GM23338 (cell line): Measurements from ENCODE around the gene LEFTY1. TPM values are rescaled to one million over a fixed set of nuclear protein-coding genes. Genes with fewer than 3 reads are reported as not detected.

Experiments
- ATAC-seq: fragments of 200-7000 bp; cut with Tn5 transposase; 3 replicates; pipeline ENCODE4 v1.9.1; 2020
- DNase-seq: peaks from one replicate; pipeline ENCODE4 v3.0.0-alpha.2; 2015; ENCODE audit warnings: low spot score
- H2AFZ ChIP-seq: fragments of 200-600 bp; sonication (generic); 2 replicates; pipeline ENCODE4 v1.8.0; 2016; ENCODE audit warnings: antibody characterized with exemption, mild to moderate bottlenecking, moderate library complexity
- H3F3A ChIP-seq: fragments of 200-600 bp; sonication (generic); replicated peaks from 2 replicates; pipeline ENCODE4 v1.8.0; 2017; ENCODE audit warnings: antibody characterized with exemption, mixed run types, low read depth
- H3K27ac ChIP-seq: fragments of 200-600 bp; sonication (generic); 2 replicates; pipeline ENCODE4 v1.6.1; 2016; ENCODE audit warnings: low read depth
- H3K27me3 ChIP-seq: fragments of 200-600 bp; sonication (generic); 2 replicates; pipeline ENCODE4 v1.8.0; 2016; ENCODE audit warnings: mild to moderate bottlenecking, mixed run types, moderate library complexity; ENCODE audit not compliant: insufficient read depth
- H3K36me3 ChIP-seq: fragments of 200-600 bp; sonication (generic); 2 replicates; pipeline ENCODE4 v1.8.0; 2016; ENCODE audit warnings: mild to moderate bottlenecking; ENCODE audit not compliant: insufficient read depth
- H3K4me1 ChIP-seq: fragments of 200-600 bp; sonication (generic); 2 replicates; pipeline ENCODE4 v1.8.0; 2016; ENCODE audit warnings: mild to moderate bottlenecking, moderate library complexity; ENCODE audit not compliant: insufficient read depth
- H3K4me2 ChIP-seq: fragments of 200-600 bp; sonication (generic); 2 replicates; pipeline ENCODE4 v1.7.1; 2017; ENCODE audit warnings: mixed run types
- H3K4me3 ChIP-seq: fragments of 200-600 bp; sonication (generic); 2 replicates; pipeline ENCODE4 v1.6.1; 2016; ENCODE audit warnings: mixed run types
- H3K79me2 ChIP-seq: fragments of 200-600 bp; sonication (generic); replicated peaks from 2 replicates; pipeline ENCODE4 v1.8.0; 2017; ENCODE audit warnings: mild to moderate bottlenecking; ENCODE audit not compliant: insufficient read depth
- H3K9me2 ChIP-seq: fragments of 200-600 bp; sonication (generic); 2 replicates; pipeline ENCODE4 v1.8.0; 2017; ENCODE audit not compliant: insufficient read depth
- H4K20me1 ChIP-seq: fragments of 200-600 bp; sonication (generic); replicated peaks from 2 replicates; pipeline ENCODE4 v1.8.0; 2017; ENCODE audit warnings: mild to moderate bottlenecking; ENCODE audit not compliant: insufficient read depth
- H3K27ac Mint-ChIP-seq: 2 replicates; pipeline ENCODE4 v1.8.0; 2020; ENCODE audit warnings: inconsistent platforms, mild to moderate bottlenecking, moderate library complexity, mixed read lengths
- H3K27me3 Mint-ChIP-seq: 3 replicates; pipeline ENCODE4 v1.8.0; 2022; ENCODE audit warnings: low read depth, mild to moderate bottlenecking, moderate library complexity, mixed read lengths, inconsistent platforms; ENCODE audit not compliant: insufficient read depth, poor library complexity
- H3K36me3 Mint-ChIP-seq: 3 replicates; pipeline ENCODE4 v1.8.0; 2021; ENCODE audit warnings: low read depth, mild to moderate bottlenecking, inconsistent platforms, moderate library complexity, mixed read lengths
- H3K4me1 Mint-ChIP-seq: 3 replicates; pipeline ENCODE4 v1.8.0; 2020; ENCODE audit warnings: mild to moderate bottlenecking, inconsistent platforms, mixed read lengths
- H3K4me3 Mint-ChIP-seq: 3 replicates; pipeline ENCODE4 v1.8.0; 2021; ENCODE audit warnings: moderate library complexity, mild to moderate bottlenecking, inconsistent platforms, mixed read lengths
- H3K9me3 Mint-ChIP-seq: 3 replicates; pipeline ENCODE4 v1.8.0; 2020; ENCODE audit warnings: moderate library complexity, mild to moderate bottlenecking, inconsistent platforms, mixed read lengths
- CTCF ChIP-seq, 2 experiments: fragments of 200-600 bp in 1 of 2; sonication (generic) in 1 of 2; conservative IDR thresholded peaks; 2 replicates each; pipeline versions ENCODE4 v1.5.1 to v1.6.1; 2016 to 2017; ENCODE audit warnings: antibody characterized with exemption in 2 of 2, low read depth in 2 of 2, mild to moderate bottlenecking in 2 of 2, moderate library complexity in 1 of 2
- EZH2 ChIP-seq: fragments of 200-600 bp; sonication (generic); IDR thresholded peaks from one replicate; pipeline ENCODE4 v1.8.0; 2017; ENCODE audit warnings: antibody characterized with exemption, mild to moderate bottlenecking, low read depth; ENCODE audit not compliant: unreplicated experiment
- ZNF114 ChIP-seq: fragments of 250-450 bp; sonication (Bioruptor Pico); IDR thresholded peaks from 2 replicates; pipeline ENCODE4 v1.5.0; 2020; ENCODE audit warnings: mild to moderate bottlenecking, moderate library complexity
- ZNF331 ChIP-seq: fragments of 250-450 bp; sonication (Bioruptor Pico); IDR thresholded peaks from 2 replicates; pipeline ENCODE4 v1.5.0; 2020; ENCODE audit warnings: low read depth, mild to moderate bottlenecking, moderate library complexity
- ZNF462 ChIP-seq: fragments of 250-450 bp; sonication (Bioruptor Pico); IDR thresholded peaks from 2 replicates; pipeline ENCODE4 v1.5.0; 2020; ENCODE audit warnings: mild to moderate bottlenecking, moderate library complexity
- polyA plus RNA-seq: library from polyadenylated mRNA; unstranded; fragments of >200 nt; fragmentation: Nextera tagmentation; extraction: Ambion mirVana; gene quantifications from 2 replicates; pipeline ENCODE4 v1.2.1, GENCODE V29; 2016
- total RNA-seq: library from RNA; depleted of rRNA; stranded (reverse); fragments of >200 nt; shearing (Covaris generic); gene quantifications from 2 replicates; pipeline ENCODE4 v1.2.3, GENCODE V29; 2014

Gene LEFTY1
- total and polyA plus RNA-seq, 2 experiments from 2014 or later = 27.5 to 65.4 TPM

GRCh38 chr1:225890346-225891228, 1.6 kb upstream of the LEFTY1 start (continued):
- TF ChIP-seq ZNF462 (CRISPR knock-in tag) (peak; percentile 44; the same call in 1 of the 2 replicates), ZNF331 (CRISPR knock-in tag) (no peak), ZNF114 (CRISPR knock-in tag) (no peak), CTCF (conservative IDR thresholded peaks at IDR 0.05; ENCODE audit: low read depth in 2 of 2) (no peak)

GRCh38 chr1:225889743-225890142, 797 bp upstream of the LEFTY1 start:
- no peaks in the 10 kb centered on the region for H3K9me3 Mint-ChIP-seq
- peaks cover 10% of the 10 kb centered on the region for H3F3A ChIP-seq
- H3K36me3 Mint-ChIP-seq = no peaks in the 10 kb centered on the region
- H3K27ac Mint-ChIP-seq = no peak overlapping the region
- H3K27me3 Mint-ChIP-seq = peaks cover 16% of the 10 kb centered on the region
- ATAC-seq = no peak
- peaks cover 35% of the 10 kb centered on the region for H3K4me1 Mint-ChIP-seq
- TF ChIP-seq EZH2 = no peak
- H3K79me2 ChIP-seq = 0 out of 2 replicates have a peak, but pooled peaks cover 4% of the 10 kb centered on the region
- no peaks in the 10 kb centered on the region for H3K9me2 ChIP-seq
- no peak overlapping the region; the same call in 2 of the 3 replicates for H3K4me3 Mint-ChIP-seq
- no peak for DNase-seq
- peaks cover 30% of the 10 kb centered on the region for H3K4me1 ChIP-seq
- peak overlapping the region; percentile 55; the same call in 1 of the 2 replicates for H3K4me3 ChIP-seq
- H3K27ac ChIP-seq = peak overlapping the region; percentile 70
- H3K36me3 ChIP-seq = no peaks in the 10 kb centered on the region
- H3K4me2 ChIP-seq = peak overlapping the region; percentile 81
- H3K27me3 ChIP-seq = no peaks in the 10 kb centered on the region
- no peak overlapping the region for H2AFZ ChIP-seq
- H4K20me1 ChIP-seq = no peaks in the 10 kb centered on the region
